GM12878 (cell line): ENCODE results near the gene SETBP1. TPM values are rescaled to one million over a fixed set of nuclear protein-coding genes. Genes with fewer than 3 reads are reported as not detected.

Experiments used
- ATAC-seq: fragments of 200-7000 bp; cut with Tn5 transposase; 3 replicates; pipeline ENCODE4 v1.9.1; 2020; ENCODE audit warnings: mild to moderate bottlenecking, moderate library complexity
- BruUV-seq: library from RNA; stranded (reverse); fragments of 400-500 nt; replicated peaks from 2 replicates; lab custom pipeline; 2021; lab: Mats Ljungman, UMichigan
- CTCF ChIA-PET: fragments of 300-600 bp; sonication (Branson Sonifier 250); formaldehyde crosslinking; extraction: SDS; loops from one replicate; lab custom pipeline; 2021; ENCODE audit warnings: inconsistent platforms; lab: Yijun Ruan, JAX
- POLR2A ChIA-PET: fragments of 350-600 bp; formaldehyde crosslinking; extraction: SDS; loops from one replicate; lab custom pipeline; 2021; ENCODE audit warnings: inconsistent platforms; lab: Charles Lee
- RAD21 ChIA-PET: fragments of 300-600 bp; sonication (Branson Sonifier 250); formaldehyde crosslinking; loops from one replicate; lab custom pipeline; 2023; ENCODE audit warnings: antibody characterized with exemption; ENCODE audit not compliant: unreplicated experiment; lab: Charles Lee
- SMC1A ChIA-PET: fragments of 300-600 bp; sonication (Branson Sonifier 250); formaldehyde crosslinking; loops from one replicate; lab custom pipeline; 2023; ENCODE audit not compliant: unreplicated experiment, uncharacterized antibody; lab: Charles Lee
- DNase-seq: peaks from one replicate; pipeline ENCODE4 v3.0.0-alpha.2; 2011; ENCODE audit warnings: low read depth, low spot score
- FAIRE-seq: peaks from 3 replicates; lab custom pipeline; 2011; peaks lifted over from hg19 to GRCh38; lab: Jason Lieb, UNC
- H2AFZ ChIP-seq: 2 replicates; pipeline ENCODE4 v1.6.0; 2011; ENCODE audit warnings: low read depth, low read length, control low read depth; ENCODE audit not compliant: control insufficient read depth
- H3K27ac ChIP-seq: 2 replicates; pipeline ENCODE4 v1.5.1; 2011; ENCODE audit warnings: control low read depth; ENCODE audit not compliant: control insufficient read depth, insufficient read depth
- H3K27me3 ChIP-seq, 2 experiments: replicated peaks in 1 of 2; 2 replicates each; pipeline versions ENCODE4 v1.6.0 to v1.6.1; 2011; ENCODE audit warnings: low read length in 1 of 2; ENCODE audit not compliant: control insufficient read depth in 2 of 2, insufficient read depth in 2 of 2
- H3K36me3 ChIP-seq, 2 experiments: 2 replicates each; pipeline ENCODE4 v1.5.1; 2011; ENCODE audit warnings: low read length in 1 of 2; ENCODE audit not compliant: control insufficient read depth in 2 of 2, insufficient read depth in 2 of 2
- H3K4me1 ChIP-seq: 2 replicates; pipeline ENCODE4 v1.6.1; 2011; ENCODE audit warnings: mild to moderate bottlenecking, low read length, moderate library complexity, mixed read lengths; ENCODE audit not compliant: control insufficient read depth, insufficient read depth
- H3K4me2 ChIP-seq: 2 replicates; pipeline ENCODE4 v1.6.0; 2011; ENCODE audit warnings: control low read depth; ENCODE audit not compliant: control insufficient read depth, insufficient read depth
- H3K4me3 ChIP-seq: fragments of 200-600 bp; sonication (generic); 2 replicates; pipeline ENCODE4 v1.5.1; 2016
- H3K79me2 ChIP-seq: 2 replicates; pipeline ENCODE4 v1.6.0; 2011; ENCODE audit warnings: low read length; ENCODE audit not compliant: control insufficient read depth, insufficient read depth
- H3K9ac ChIP-seq: 2 replicates; pipeline ENCODE4 v1.8.0; 2011; ENCODE audit warnings: low read length, control low read depth, mixed read lengths; ENCODE audit not compliant: control insufficient read depth, insufficient read depth
- H3K9me3 ChIP-seq: replicated peaks from 3 replicates; pipeline ENCODE4 v1.5.1; 2011; ENCODE audit warnings: mild to moderate bottlenecking, low read length; ENCODE audit not compliant: control insufficient read depth, insufficient read depth
- H4K20me1 ChIP-seq: 2 replicates; pipeline ENCODE4 v1.6.0; 2011; ENCODE audit not compliant: control insufficient read depth, insufficient read depth
- CTCF ChIP-seq, 3 experiments: IDR thresholded peaks in 2 of 3; conservative IDR thresholded peaks in 1 of 3; 2 replicates each; pipeline ENCODE4 v1.5.1; 2011; ENCODE audit warnings: low read depth in 3 of 3, low read length in 3 of 3, mild to moderate bottlenecking in 3 of 3, control low read depth in 2 of 3, moderate library complexity in 2 of 3, inconsistent platforms in 1 of 3, mixed read lengths in 1 of 3; ENCODE audit not compliant: control insufficient read depth in 2 of 3, insufficient read depth in 1 of 3; ENCODE audit errors: extremely low read depth in 1 of 3
- HDAC2 ChIP-seq: fragments of 200-600 bp; sonication (generic); IDR thresholded peaks from 2 replicates; pipeline ENCODE4 v1.6.1; 2017
- IKZF1 ChIP-seq: fragments of 450-650 bp; conservative IDR thresholded peaks from 2 replicates; pipeline ENCODE4 v1.6.1; 2017; ENCODE audit warnings: antibody characterized with exemption, mild to moderate bottlenecking
- NR2C1 ChIP-seq: fragments of 450-650 bp; IDR thresholded peaks from 2 replicates; pipeline ENCODE4 v1.6.1; 2017; ENCODE audit warnings: antibody characterized with exemption, mild to moderate bottlenecking, moderate library complexity
- NR2F1 ChIP-seq: fragments of 450-650 bp; conservative IDR thresholded peaks from 2 replicates; pipeline ENCODE4 v1.6.1; 2017; ENCODE audit warnings: mild to moderate bottlenecking
- RAD21 ChIP-seq: IDR thresholded peaks from 2 replicates; pipeline ENCODE4 v1.6.1; 2011; ENCODE audit warnings: mild to moderate bottlenecking, low read depth, low read length, moderate library complexity; ENCODE audit not compliant: insufficient read depth
- RELB ChIP-seq: fragments of 450-650 bp; IDR thresholded peaks from 2 replicates; pipeline ENCODE4 v1.6.1; 2017; ENCODE audit warnings: low read depth, mild to moderate bottlenecking, moderate library complexity
- SIN3A ChIP-seq: IDR thresholded peaks from 2 replicates; pipeline ENCODE4 v1.6.1; 2012; ENCODE audit warnings: low read depth, low read length, improper control_type of control experiment
- SMARCA5 ChIP-seq: fragments of 450-650 bp; IDR thresholded peaks from 2 replicates; pipeline ENCODE4 v1.6.1; 2017; ENCODE audit warnings: mild to moderate bottlenecking
- SMC3 ChIP-seq: IDR thresholded peaks from 2 replicates; pipeline ENCODE4 v1.6.1; 2011; ENCODE audit warnings: low read length, improper control_type of control experiment, borderline replicate concordance
- TCF7 ChIP-seq: IDR thresholded peaks from 2 replicates; pipeline ENCODE4 v1.6.1; 2014; ENCODE audit warnings: antibody characterized with exemption, borderline replicate concordance
- YY1 ChIP-seq: IDR thresholded peaks from 2 replicates; pipeline ENCODE4 v1.6.1; 2011; ENCODE audit warnings: low read depth, mild to moderate bottlenecking, low read length
- ZNF217 ChIP-seq: fragments of 450-650 bp; IDR thresholded peaks from 2 replicates; pipeline ENCODE4 v1.6.1; 2017; ENCODE audit warnings: antibody characterized with exemption, mild to moderate bottlenecking
- ZNF687 ChIP-seq: fragments of 450-650 bp; IDR thresholded peaks from 2 replicates; pipeline ENCODE4 v1.6.1; 2017; ENCODE audit warnings: mild to moderate bottlenecking, moderate library complexity
- WGBS: methylation state at CpG from one replicate; pipeline ENCODE4 v1.1.6; 2016; ENCODE audit warnings: low lambda C conversion rate; ENCODE audit not compliant: insufficient replicate concordance, insufficient coverage; ENCODE audit errors: missing lambda C conversion rate; 5-methylcytosine and 5-hydroxymethylcytosine counted together
- in situ Hi-C: fragments of 300-500 bp; cut with MboI; formaldehyde crosslinking; loops from 9 replicates; pipeline ENCODE4 v1.14.3; 2018; ENCODE audit warnings: mixed read lengths
- intact Hi-C: fragments of 100-400 bp; cut with micrococcal nuclease; formaldehyde crosslinking; loops from one replicate; pipeline ENCODE4 v1.14.2; 2022; ENCODE audit not compliant: unreplicated experiment
- polyA plus RNA-seq, 11 experiments: library from polyadenylated mRNA; depleted of rRNA in 4 of 11; unstranded in 6 of 11; stranded (reverse) in 5 of 11; fragments of >200 nt; fragmentation: Nextera tagmentation in 4 of 11; fragmentation: Illumina TruSeq in 1 of 11; extraction: Ambion mirVana in 4 of 11; extraction: Trizol in 1 of 11; gene quantifications; 1 replicate in 1 of 11; 2 replicates in 10 of 11; pipeline versions ENCODE4 v1.2.1 to v1.2.3, GENCODE V29; 2011 to 2016; ENCODE audit warnings: inconsistent platforms in 2 of 11, missing spikeins in 2 of 11, low read depth in 1 of 11
- total RNA-seq, 4 experiments: library from RNA; depleted of rRNA in 3 of 4; stranded (reverse); fragments of >200 nt in 3 of 4; fragmentation: Illumina TruSeq in 1 of 4; extraction: Trizol in 1 of 4; gene quantifications; 2 replicates each; pipeline versions ENCODE4 v1.2.1 to v1.2.3, GENCODE V29; 2013 to 2021

The SETBP1 gene
- total and polyA plus RNA-seq, 10 of the 15 experiments (the other 5 are each of a cell fraction or from before 2014, with no cell fraction given), result 0.99 to 29.7 (median 8.3) TPM

- in situ Hi-C loops (loop anchor here (5.0 kb wide), 1 partner anchor 317 kb away; no protein-coding TSS in a partner anchor), intact Hi-C loops (loop anchor here (1.0 to 5.0 kb wide), 3 partner anchors 216 to 487 kb away; no protein-coding TSS in a partner anchor)
- WGBS, result 27% methylated on average over 1 of the region's 1 CpG
- FAIRE-seq (no peak), DNase-seq (peak; percentile 53), ATAC-seq (peak; percentile 86)
- TF ChIP-seq RAD21 (peak; percentile 61), ZNF687 (0 out of 2 replicates have a peak, but pooled peaks have one; percentile 25), TCF7 (no peak), YY1 (peak; percentile 94), CTCF (IDR thresholded peaks at IDR 0.05 in 2 of 3, conservative IDR thresholded peaks at IDR 0.05 in 1 of 3; ENCODE audit: control insufficient read depth in 2 of 3, extremely low read depth in 1 of 3, insufficient read depth in 1 of 3, low read depth in 3 of 3, low read length in 3 of 3) (peak; percentile 44 to 56 (median 48); a peak in 4 of 6 replicates), NR2F1 (peak; percentile 89), SMARCA5 (peak; percentile 41; the same call in 1 of the 2 replicates), RELB (peak; percentile 43; the same call in 1 of the 2 replicates), ZNF217 (0 out of 2 replicates have a peak, but pooled peaks have one; percentile 40), IKZF1 (peak; percentile 35; the same call in 1 of the 2 replicates), SIN3A (no peak), NR2C1 (peak; percentile 81), HDAC2 (no peak), SMC3 (peak; percentile 65; the same call in 1 of the 2 replicates)
- H3K79me2 ChIP-seq, result no peaks in the 10 kb centered on the region
- no peaks in the 10 kb centered on the region for H3K36me3 ChIP-seq
- CTCF ChIA-PET, result interaction anchor here (0.6 to 1.6 kb wide), 15 partner anchors 10 to 797 kb away, joined by 3 to 9 read pairs (median 3); no protein-coding TSS in a partner anchor
- H3K4me3 ChIP-seq, result no peak overlapping the region
- RAD21 ChIA-PET, result interaction anchor here (0.6 to 2.0 kb wide), 10 partner anchors 17 to 318 kb away, joined by 3 to 5 read pairs (median 3); partner anchors contain the start of gene SETBP1
- H3K9ac ChIP-seq, result no peak overlapping the region
- no peak overlapping the region for H2AFZ ChIP-seq
- H3K27me3 ChIP-seq, result no peaks in the 10 kb centered on the region
- POLR2A ChIA-PET, result interaction anchor here (0.6 to 1.4 kb wide), 2 partner anchors 15 to 216 kb away, joined by 8 read pairs; no protein-coding TSS in a partner anchor
- H3K9me3 ChIP-seq, result peaks cover 6% of the 10 kb centered on the region
- no peaks in the 10 kb centered on the region for H3K4me1 ChIP-seq
- BruUV-seq, result no TSS peak
- no peaks in the 10 kb centered on the region for H4K20me1 ChIP-seq
- SMC1A ChIA-PET, result interaction anchor here (0.6 to 2.5 kb wide), 15 partner anchors 8 to 1276 kb away, joined by 3 to 10 read pairs (median 4); no protein-coding TSS in a partner anchor
- no peak overlapping the region for H3K27ac ChIP-seq
- H3K4me2 ChIP-seq, result no peak overlapping the region
Observed at GRCh38 chr18:44895176-44895798, 214.6 kb downstream of the SETBP1 start.
